Osteocyte (in vitro differentiated cells): ENCODE data around the gene PNMA8A. TPM values are rescaled to one million over a fixed set of nuclear protein-coding genes. Genes with fewer than 3 reads are reported as not detected.
A peak's percentile ranks its signal among the peaks of the same experiment; 100 is the strongest.

Experiments
- DNase-seq: peaks from one replicate; pipeline ENCODE4 v3.0.0; 2021; ENCODE audit warnings: mixed read lengths; ENCODE audit not compliant: unreplicated experiment; ENCODE audit errors: extremely low spot score
- H3K27ac Mint-ChIP-seq: one replicate; pipeline ENCODE4 v1.8.0; 2021; ENCODE audit warnings: mild to moderate bottlenecking, mixed read lengths; ENCODE audit not compliant: unreplicated experiment
- H3K27me3 Mint-ChIP-seq: one replicate; pipeline ENCODE4 v1.8.0; 2021; ENCODE audit warnings: mixed read lengths; ENCODE audit not compliant: unreplicated experiment
- H3K36me3 Mint-ChIP-seq: one replicate; pipeline ENCODE4 v1.8.0; 2021; ENCODE audit warnings: mixed read lengths; ENCODE audit not compliant: unreplicated experiment
- H3K4me1 Mint-ChIP-seq: one replicate; pipeline ENCODE4 v1.8.0; 2021; ENCODE audit warnings: mixed read lengths; ENCODE audit not compliant: unreplicated experiment
- H3K4me3 Mint-ChIP-seq: one replicate; pipeline ENCODE4 v1.8.0; 2021; ENCODE audit warnings: mild to moderate bottlenecking, moderate library complexity, mixed read lengths; ENCODE audit not compliant: unreplicated experiment
- H3K9me3 Mint-ChIP-seq: one replicate; pipeline ENCODE4 v1.8.0; 2021; ENCODE audit warnings: mixed read lengths; ENCODE audit not compliant: unreplicated experiment
- total RNA-seq: library from RNA; stranded (reverse); gene quantifications from 2 replicates; pipeline ENCODE4 v1.2.1, GENCODE V29; 2021
- TF ChIP-seq, protein P1 (sequence below): fragments of 200-600 bp; sonication (generic); IDR thresholded peaks from 2 replicates; pipeline ENCODE4 v1.5.0; 2021; ENCODE audit warnings: antibody characterized with exemption, mild to moderate bottlenecking, moderate library complexity

The PNMA8A gene
- total RNA-seq, 1 donor from 2014 or later, result 10.3 TPM

GRCh38 chr19:46481223-46481848, 10.0 kb upstream of the PNMA8A start:
- Mint-ChIP-seq H3K36me3 (no peaks in the 10 kb centered on the region), H3K4me3 (no peak overlapping the region), H3K27me3 (no peaks in the 10 kb centered on the region), H3K4me1 (peaks cover 33% of the 10 kb centered on the region), H3K9me3 (no peaks in the 10 kb centered on the region), H3K27ac (peak overlapping the region; percentile 89)
- no peak for DNase-seq
- TF ChIP-seq, protein P1, sequence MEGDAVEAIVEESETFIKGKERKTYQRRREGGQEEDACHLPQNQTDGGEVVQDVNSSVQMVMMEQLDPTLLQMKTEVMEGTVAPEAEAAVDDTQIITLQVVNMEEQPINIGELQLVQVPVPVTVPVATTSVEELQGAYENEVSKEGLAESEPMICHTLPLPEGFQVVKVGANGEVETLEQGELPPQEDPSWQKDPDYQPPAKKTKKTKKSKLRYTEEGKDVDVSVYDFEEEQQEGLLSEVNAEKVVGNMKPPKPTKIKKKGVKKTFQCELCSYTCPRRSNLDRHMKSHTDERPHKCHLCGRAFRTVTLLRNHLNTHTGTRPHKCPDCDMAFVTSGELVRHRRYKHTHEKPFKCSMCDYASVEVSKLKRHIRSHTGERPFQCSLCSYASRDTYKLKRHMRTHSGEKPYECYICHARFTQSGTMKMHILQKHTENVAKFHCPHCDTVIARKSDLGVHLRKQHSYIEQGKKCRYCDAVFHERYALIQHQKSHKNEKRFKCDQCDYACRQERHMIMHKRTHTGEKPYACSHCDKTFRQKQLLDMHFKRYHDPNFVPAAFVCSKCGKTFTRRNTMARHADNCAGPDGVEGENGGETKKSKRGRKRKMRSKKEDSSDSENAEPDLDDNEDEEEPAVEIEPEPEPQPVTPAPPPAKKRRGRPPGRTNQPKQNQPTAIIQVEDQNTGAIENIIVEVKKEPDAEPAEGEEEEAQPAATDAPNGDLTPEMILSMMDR, result no peak

DNA sequence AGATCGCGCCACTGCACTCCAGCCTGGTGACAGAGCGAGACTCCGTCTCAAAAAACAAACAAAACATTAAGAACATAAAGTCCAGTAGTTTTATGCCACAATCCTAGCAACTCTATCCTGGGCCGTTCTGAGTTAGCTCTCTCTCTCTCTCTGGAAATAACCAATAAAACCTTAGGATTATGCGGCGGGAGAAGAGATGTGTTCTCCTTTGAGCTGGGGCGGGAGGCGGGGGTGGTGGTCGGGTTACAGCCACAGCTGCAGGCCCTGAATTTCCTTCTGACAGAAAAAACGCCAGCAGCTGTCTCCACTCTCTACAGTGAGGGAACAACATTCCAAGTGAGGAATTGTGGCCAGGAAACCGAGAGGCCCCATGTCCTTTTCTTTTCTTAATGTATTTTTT, 9.1 kb upstream of the PNMA8A start:
- no peaks in the 10 kb centered on the region for H3K9me3 Mint-ChIP-seq
- H3K4me1 Mint-ChIP-seq, result peaks cover 38% of the 10 kb centered on the region
- H3K27ac Mint-ChIP-seq, result peak overlapping the region; percentile 89
- TF ChIP-seq, protein P1, result no peak
- H3K36me3 Mint-ChIP-seq, result no peaks in the 10 kb centered on the region
- no peaks in the 10 kb centered on the region for H3K27me3 Mint-ChIP-seq
- DNase-seq, result no peak
- H3K4me3 Mint-ChIP-seq, result peak overlapping the region; percentile 31

DNA sequence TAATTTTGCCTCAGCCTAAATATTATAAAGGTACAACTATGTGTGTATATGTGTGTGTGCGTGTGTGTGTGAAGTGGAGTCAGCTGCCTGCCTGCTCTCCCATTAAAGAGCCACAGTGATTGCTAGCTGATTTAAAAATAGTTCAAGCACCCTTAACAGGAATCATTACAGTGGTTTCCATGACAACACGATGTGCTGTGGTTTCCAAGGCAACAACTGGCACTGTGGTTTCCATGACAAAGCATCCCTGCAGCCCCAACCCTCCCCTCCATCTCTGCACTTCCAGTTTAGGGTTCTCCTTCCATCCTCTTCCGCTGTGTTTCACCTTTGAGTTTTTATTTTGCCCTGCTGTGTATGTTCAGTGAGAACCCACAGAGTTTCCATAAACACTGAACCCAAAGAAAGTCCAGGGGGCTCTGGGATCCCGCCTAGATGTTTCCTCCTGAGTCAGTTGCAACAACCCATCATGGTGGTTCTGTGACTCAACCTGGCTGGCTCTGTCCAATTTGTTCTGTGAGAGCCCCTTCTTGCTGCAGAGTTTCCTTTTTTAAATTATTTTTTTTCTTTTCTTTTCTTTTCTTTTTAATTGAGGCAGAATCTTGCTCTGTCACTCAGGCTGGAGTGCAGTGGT, 7.1 kb upstream of the PNMA8A start:
- no peaks in the 10 kb centered on the region for H3K9me3 Mint-ChIP-seq
- TF ChIP-seq, protein P1, result no peak
- DNase-seq, result no peak
- H3K4me3 Mint-ChIP-seq, result no peak overlapping the region
- H3K27ac Mint-ChIP-seq, result peak overlapping the region; percentile 47
- no peaks in the 10 kb centered on the region for H3K27me3 Mint-ChIP-seq
- H3K36me3 Mint-ChIP-seq, result no peaks in the 10 kb centered on the region
- H3K4me1 Mint-ChIP-seq, result peaks cover 36% of the 10 kb centered on the region

GRCh38 chr19:46475986-46476385, 4.6 kb upstream of the PNMA8A start:
- no peaks in the 10 kb centered on the region for H3K9me3 Mint-ChIP-seq
- H3K4me1 Mint-ChIP-seq, result peaks cover 24% of the 10 kb centered on the region
- H3K36me3 Mint-ChIP-seq, result no peaks in the 10 kb centered on the region
- H3K27ac Mint-ChIP-seq, result no peak overlapping the region
- no peaks in the 10 kb centered on the region for H3K27me3 Mint-ChIP-seq
- TF ChIP-seq, protein P1, result no peak
- DNase-seq, result no peak
- no peak overlapping the region for H3K4me3 Mint-ChIP-seq

- peaks cover 24% of the 10 kb centered on the region for H3K4me1 Mint-ChIP-seq
- no peaks in the 10 kb centered on the region for H3K9me3 Mint-ChIP-seq
- no peaks in the 10 kb centered on the region for H3K27me3 Mint-ChIP-seq
- peaks cover 4% of the 10 kb centered on the region for H3K36me3 Mint-ChIP-seq
- TF ChIP-seq, protein P1, result no peak
- H3K27ac Mint-ChIP-seq, result no peak overlapping the region
- no peak overlapping the region for H3K4me3 Mint-ChIP-seq
- no peak for DNase-seq
Observed at GRCh38 chr19:46474211-46474610, 2.8 kb upstream of the PNMA8A start.
